GM19099 (cell line): ENCODE data around the gene DGKB.

Experiments used
- POLR2A ChIP-seq: IDR thresholded peaks from 3 replicates; pipeline ENCODE4 v1.6.1; 2011; ENCODE audit warnings: low read depth; ENCODE audit not compliant: insufficient read length; ENCODE audit errors: extremely low read depth

The DGKB gene

DNA sequence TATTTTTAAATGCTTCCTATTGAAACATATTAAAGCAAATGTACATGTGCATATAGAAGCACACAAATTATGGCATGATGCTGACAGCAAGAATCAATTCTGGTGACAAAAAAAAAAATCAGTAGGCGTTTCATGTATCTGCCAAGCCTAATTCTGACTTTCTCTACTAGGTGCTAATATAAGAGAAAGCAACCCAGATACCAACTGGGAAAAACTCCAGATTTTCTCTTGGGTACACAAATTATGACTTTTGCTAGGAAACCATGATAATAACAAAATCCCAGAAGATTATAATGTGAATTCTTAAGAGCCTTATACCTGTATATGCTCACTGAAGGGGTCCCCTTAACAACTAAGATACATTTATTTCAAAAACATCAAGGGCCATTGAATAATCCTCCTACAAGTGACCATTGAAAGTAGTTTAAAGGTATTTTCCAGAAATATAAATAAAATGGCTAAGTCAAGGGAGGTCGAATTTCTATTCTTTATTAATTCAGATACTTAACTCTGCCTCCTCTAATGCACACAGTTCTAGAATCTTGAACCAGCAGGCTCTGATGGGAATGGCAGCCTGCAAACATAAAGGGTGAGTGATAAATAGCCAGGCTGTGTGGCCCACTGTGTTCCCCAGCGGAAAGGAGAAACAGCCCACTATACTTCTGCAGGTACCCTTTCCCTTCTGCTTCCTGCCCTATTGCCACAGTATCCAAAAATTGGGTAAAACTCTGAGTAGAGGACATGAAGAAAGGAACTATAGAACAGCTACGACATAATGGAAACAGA lies 84.5 kb downstream of the DGKB start:
- TF ChIP-seq POLR2A = no peak

DNA sequence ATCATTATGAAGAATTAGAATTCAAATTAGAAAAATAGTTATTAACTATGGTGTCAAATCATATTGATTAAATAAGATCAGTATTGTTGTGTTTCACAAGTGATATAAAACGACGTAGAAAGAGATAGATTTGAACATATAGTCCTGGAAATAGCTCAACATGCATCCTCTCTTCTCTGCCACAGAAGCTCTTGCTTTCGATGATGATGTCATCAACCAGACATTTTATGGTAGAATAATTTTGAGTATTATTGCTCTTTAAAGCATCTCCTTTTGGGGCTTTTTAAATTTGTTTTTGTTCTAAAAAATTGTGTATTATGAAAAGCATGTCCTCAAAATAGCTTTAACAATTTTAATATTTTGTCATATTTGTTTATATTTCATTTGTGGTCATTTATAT lies 95.0 kb downstream of the DGKB start:
- TF ChIP-seq POLR2A = no peak

DNA sequence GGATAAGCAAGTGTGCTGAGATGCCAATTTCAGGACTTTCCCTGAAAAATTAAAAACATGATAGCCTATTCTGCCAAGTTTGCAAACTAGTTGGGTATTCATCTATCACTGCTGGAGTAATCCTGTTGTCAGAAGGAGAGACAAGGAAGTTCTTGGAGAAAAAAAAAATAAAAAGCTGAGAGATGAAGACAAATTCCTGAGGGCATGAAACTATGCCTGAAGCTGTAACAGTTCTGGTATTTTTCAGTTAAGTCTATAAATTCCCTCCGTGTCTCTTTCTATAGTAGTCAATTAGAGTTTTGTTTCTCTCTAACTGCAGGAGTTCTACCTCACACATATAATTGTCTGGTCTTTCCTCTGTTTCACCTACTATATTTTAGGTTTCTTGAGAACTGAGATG lies 95.7 kb downstream of the DGKB start:
- TF ChIP-seq POLR2A = no peak

DNA sequence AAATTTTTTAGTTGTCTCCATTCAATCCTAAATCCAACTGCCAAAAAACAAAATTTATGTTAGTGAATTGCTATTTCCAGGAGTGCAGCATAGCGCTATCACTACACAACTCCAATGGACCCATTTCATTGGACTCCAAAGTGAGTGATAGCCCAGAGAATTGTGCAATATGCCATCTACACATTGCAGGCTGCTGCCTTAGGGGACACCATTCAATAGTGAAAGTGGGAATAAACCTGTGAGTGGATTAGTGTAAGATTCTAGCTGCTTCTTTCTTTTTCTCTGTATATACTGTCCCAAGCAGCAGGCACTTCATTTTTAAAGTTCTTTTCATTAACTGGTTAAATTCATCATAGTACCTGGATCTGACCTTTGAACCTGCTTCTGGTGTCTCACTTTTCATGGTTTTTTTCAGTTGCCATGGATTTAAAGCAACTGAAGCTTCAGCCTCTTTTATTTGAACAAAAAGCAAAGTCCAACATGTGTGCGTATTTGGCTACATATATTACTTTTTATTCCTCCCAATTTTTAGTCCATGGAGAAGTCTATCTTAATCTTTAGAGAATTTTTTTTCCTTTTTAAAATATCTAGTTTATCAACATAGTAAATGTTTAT lies 97.3 kb downstream of the DGKB start:
- TF ChIP-seq POLR2A = no peak

DNA sequence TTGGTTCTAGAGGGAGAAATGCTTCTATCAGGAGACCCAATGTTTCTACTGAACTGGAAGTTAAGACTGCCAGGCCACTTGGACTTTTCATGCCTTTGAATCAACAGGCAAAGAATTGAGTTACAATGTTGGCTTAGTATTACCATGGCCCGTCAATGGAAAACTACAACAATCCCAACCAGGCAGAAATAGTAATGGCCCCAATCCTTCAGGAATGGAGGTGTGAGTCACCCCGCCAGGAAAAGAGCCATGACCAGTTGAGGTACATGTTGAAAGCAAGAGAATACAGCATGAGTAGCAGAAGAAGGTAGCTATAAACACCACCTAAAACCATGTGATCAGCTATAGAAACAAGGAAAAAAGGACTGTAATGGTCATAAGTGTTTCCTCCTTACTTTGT lies 101.9 kb downstream of the DGKB start:
- TF ChIP-seq POLR2A = no peak

DNA sequence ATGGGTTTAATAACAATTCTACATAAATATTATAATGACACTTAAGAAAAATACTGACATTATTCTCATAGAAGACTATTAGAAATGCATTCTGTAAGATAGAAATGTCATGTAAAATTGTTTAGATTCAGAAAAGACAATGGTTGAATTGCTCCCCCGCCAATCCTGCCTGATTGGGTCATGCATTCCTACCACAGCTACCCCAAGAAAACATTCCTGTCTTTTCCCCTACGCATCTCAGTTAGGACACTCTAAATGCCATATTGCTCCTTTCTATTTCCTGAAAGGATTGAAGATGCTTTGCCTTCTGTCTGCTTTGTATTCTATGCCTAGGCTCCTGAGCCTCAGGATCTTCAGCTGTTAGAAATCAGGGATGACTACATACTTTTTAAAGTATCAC lies 109.4 kb downstream of the DGKB start:
- no peak for TF ChIP-seq POLR2A

DNA sequence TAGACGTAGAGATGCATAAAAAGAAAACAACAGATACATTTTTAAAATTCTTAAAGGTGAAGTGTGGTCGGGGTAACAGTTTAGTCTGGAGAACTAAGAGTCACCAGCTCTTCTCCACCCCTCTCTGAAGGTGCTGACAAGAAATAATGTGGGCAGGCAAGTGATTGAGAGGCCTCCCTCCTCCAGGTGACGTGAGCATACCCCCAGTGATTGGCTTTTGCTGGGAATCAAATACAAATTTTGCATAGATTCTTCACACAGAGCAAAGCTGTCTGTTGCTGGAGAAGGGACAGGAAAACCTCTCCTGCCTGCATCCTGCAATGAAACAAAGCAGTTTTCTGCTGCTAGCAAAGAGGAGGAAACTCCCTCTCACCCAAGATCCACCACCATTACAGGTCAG lies 115.0 kb downstream of the DGKB start:
- no peak for TF ChIP-seq POLR2A

DNA sequence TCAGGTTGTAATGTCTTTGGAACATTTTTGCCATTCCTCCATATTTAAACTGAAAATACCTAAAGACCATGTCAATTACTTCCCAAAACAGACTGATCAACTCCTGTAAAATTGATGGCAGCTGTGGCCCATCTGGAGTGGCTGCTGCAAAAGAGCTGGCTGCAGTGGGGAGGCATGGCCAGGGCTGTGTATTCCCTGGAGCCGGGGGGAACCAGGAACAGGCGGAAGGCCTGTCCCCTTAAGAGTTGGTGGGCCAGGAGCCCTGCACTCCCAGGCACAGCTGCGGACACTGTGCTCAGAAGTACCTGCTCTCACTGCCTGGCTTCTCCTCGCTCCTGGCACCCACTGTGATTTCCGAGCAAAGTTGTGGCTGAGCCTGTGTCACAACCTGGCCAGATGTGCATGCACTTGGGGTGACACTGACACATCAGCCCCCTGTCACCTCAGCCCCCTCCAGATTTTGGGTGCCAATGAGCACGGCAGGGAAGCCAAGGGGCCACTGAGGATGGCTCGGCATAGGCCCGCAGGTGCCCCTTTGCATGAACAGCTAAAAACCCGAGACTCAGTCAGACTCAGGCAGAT lies 116.1 kb downstream of the DGKB start:
- no peak for TF ChIP-seq POLR2A

DNA sequence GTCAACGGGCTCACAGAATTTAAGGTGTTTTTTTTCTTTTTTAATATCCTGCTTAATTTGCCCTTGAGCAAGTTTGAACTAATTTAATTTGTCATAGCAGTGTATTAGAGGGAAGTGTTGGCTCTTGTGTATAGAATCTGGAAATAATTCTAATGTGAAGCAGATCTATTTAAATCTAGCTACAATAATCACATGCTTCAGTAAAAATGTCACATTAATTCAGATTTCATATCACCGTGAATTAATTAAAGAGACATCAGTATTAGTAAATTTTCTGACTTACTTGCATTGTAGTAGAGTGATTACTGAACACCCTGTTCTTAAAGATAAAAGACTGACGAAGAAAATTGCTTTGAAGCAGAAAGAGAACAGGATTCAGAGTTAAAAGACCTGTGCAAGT lies 124.7 kb downstream of the DGKB start:
- no peak for TF ChIP-seq POLR2A

DNA sequence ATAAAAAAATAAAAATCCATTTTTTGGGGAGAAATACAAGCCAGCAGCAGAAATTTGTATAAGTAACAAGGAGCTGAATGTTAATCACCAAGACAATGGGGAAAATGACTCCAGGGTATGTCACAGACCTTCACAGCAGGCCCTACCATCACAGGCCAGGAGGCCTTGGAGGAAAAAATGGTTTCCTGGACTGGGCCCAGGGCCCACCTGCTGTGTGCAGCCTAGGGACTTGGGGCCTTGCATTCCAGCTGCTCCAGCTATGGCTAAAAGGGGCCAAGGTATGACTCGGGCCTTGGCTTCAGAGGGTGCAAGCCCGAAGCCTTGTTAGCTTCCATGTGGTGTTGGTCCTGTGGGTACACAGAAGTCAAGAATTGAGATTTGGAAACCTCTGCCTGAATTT lies 126.3 kb downstream of the DGKB start:
- TF ChIP-seq POLR2A = no peak

DNA sequence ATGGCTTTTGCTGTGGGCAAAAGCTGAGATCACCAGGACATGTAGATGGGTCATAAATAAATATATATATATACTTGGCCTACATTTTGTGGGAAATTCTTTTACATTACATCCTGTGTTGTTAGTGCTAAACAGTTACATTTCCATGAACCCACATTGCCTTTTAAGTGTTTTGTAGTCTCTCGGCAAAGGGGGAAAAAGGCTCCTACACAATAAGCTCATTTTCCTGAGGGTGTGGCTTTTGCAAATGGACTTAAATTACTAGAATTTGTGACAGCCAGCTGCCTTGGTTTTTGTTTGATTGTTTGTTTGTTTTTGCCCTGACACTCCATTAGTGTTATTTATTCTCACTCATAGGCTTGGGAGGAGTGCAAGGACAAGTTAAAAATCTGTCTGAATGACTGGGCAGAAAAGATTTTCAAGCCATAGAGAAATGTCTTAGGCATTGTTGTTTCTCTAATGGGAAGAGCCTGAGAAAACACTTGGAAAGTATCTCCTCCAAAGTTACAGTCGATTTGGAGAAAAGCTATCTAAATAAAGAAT lies 128.8 kb downstream of the DGKB start:
- TF ChIP-seq POLR2A = no peak

DNA sequence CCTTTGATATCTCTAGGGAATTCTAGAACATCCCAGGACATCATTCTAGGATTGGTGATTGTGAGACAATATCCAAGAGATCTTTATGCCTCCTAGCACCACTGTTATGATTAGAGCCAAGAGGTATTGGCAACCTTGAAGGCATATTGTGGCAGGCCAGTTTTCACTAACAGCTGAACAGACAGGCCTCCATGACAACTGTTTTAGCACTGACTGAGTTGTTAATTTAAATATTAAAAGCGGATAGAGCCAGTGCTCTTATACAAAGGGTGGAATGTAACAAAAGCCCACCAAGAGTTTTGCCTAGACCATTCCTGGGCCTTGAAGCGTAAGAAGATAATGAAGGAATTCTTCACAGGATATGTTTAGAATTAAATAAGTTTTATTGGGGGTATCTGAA lies 131.9 kb downstream of the DGKB start:
- no peak for TF ChIP-seq POLR2A

DNA sequence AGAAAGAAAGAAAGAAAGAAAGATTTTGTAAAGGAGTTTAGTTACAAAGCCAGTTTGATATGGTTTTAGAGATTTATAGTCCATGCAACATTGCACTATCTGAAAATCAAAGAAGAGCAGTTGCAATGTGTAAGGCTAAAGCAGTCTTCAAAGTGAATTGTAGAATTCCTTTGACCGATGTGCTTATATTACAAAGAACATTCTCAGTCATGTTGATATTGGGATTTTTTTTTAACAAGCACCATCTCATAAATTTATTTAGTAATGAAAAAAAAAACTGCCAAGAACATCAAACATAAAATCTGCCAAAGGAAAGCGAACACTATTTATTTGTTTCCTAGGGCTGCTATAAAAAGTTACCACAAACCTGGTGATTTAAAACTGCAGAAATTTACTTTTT lies 133.3 kb downstream of the DGKB start:
- no peak for TF ChIP-seq POLR2A

DNA sequence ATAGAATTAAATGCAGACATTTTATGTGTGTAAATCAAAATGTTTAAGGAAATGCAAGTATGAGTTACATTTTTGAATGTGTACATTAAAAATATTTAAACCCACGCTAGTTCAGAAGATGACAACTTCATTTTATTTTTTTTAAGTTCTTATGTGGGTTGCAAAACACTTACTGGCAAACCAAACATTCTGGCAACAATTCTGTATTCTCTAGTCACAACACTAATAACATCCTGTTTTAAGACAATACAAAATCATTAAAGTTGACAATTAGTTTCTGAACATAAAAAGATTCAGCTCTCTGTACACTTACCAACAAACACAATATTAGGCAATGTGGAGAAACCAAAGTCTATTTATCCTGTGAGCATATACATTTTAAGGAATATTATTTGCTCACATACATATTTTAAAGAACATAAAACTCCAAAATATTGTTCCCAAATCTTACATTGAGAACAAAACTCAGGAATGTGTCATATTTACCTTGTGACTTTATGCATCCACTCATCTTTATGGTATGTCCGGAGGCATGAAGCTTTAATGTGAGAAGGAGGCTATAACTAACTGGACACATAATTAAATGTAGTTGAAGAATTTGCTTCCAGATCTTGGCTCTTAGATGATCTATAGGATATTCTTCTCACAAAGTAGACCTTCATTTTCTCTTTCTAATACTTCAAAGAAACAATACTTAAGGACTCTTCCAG lies 134.7 kb downstream of the DGKB start:
- TF ChIP-seq POLR2A = no peak

DNA sequence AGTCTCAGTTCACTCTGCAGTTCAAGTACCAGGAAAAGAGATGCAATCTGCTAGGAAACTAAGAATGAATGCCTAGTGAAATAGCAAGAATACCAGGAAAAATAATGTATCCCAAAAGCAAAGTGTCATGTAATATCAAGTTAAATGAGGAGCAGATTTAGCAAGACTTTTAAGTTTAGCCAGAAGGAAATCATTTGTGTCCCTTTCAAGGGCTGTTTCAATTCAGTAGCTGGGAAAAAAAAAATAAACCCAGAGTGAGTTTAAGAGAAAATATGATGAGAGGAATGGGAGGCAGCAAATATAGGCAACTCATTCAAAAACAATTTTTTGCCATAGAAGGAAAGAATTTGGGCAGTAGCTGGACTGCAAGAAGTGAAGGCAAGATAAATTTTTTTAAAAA lies 135.8 kb downstream of the DGKB start:
- no peak for TF ChIP-seq POLR2A

DNA sequence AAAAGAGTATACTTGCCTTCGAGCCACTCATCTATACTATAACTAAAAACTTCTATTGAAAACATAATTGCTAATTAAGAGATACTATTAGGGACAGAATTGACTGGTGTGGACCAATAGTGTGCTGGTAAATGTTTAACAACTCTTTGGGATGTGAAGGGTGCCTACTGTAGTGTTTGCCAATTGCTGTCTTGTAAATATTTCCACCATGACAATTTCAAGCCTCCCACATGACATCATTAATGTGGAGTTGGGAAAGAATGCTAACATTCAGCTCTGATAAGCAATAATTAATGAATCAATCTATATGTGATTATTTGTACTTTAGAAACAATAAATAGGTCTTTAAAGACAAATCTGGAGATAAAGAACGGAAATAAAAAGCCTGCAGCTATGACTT lies 136.8 kb downstream of the DGKB start:
- no peak for TF ChIP-seq POLR2A

DNA sequence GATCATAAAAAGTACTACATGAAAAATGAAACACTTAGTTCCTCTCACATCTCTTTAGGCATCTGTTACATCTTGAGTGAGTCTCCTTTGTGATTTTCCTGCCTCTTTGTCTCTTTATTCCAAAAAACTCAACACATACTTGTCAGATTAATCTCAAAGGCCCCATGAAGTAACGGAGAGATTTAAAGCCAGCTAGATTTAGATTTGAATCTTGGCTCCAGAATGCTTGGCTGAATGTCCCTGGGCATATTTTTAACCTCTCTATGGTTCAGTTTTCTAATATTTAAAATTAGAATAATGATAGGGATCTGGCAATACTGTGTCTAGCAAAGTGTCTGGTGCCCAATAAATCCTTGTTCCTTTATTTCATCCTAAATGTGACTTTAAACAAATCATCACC lies 140.0 kb downstream of the DGKB start:
- TF ChIP-seq POLR2A = no peak
